Thymus (tissue), 2 donors: ENCODE data around the gene ZBTB7C. TPM values are rescaled to one million over a fixed set of nuclear protein-coding genes. Genes with fewer than 3 reads are reported as not detected.

Experiments used
- polyA plus RNA-seq: library from polyadenylated mRNA; stranded (reverse); fragments of 200-250 nt; gene quantifications from one replicate; pipeline ENCODE4 v1.2.3, GENCODE V29; 2013
- total RNA-seq: library from RNA; stranded (reverse); fragments of 120-200 nt; gene quantifications from one replicate; pipeline ENCODE4 v1.2.4, GENCODE V29; 2013
- donor health status: healthy.

ZBTB7C gene
- total and polyA plus RNA-seq, 2 donors = 0.14 to 0.73 TPM

Other genes with a start within 250 kb of the ZBTB7C start
- 1.7 TPM for gene CTIF, start 129.6 kb upstream of the ZBTB7C start, total RNA-seq
- gene CTIF, start 129.6 kb upstream of the ZBTB7C start, polyA plus RNA-seq = 11.3 TPM